IgD-negative memory B cell (primary cell): Measurements from ENCODE around the gene ADM2. TPM values are rescaled to one million over a fixed set of nuclear protein-coding genes. Genes with fewer than 3 reads are reported as not detected.
"Not testable (repeated sequence)": the region's sequence is repeated elsewhere in the genome, so short reads cannot be mapped to it uniquely, and the experiment has no call there.

Source experiments
- H3K27ac Mint-ChIP-seq, 3 donors: one replicate each; pipeline ENCODE4 v1.8.0; 2020 to 2022; ENCODE audit warnings: mild to moderate bottlenecking in 3 of 3, mixed read lengths in 3 of 3, moderate library complexity in 1 of 3
- H3K27me3 Mint-ChIP-seq: one replicate; pipeline ENCODE4 v1.8.0; 2021; ENCODE audit warnings: mixed read lengths
- H3K36me3 Mint-ChIP-seq: one replicate; pipeline ENCODE4 v1.8.0; 2020; ENCODE audit warnings: mild to moderate bottlenecking, mixed read lengths
- H3K4me1 Mint-ChIP-seq, 3 donors: one replicate each; pipeline ENCODE4 v1.8.0; 2020 to 2022; ENCODE audit warnings: mixed read lengths in 3 of 3, mild to moderate bottlenecking in 1 of 3
- H3K4me3 Mint-ChIP-seq, 4 donors: one replicate each; pipeline ENCODE4 v1.8.0; 2020 to 2022; ENCODE audit warnings: mild to moderate bottlenecking in 4 of 4, mixed read lengths in 4 of 4, moderate library complexity in 3 of 4
- H3K9me3 Mint-ChIP-seq, 3 donors: one replicate each; pipeline ENCODE4 v1.8.0; 2020 to 2021; ENCODE audit warnings: mixed read lengths in 3 of 3, mild to moderate bottlenecking in 1 of 3
- polyA plus RNA-seq: library from polyadenylated mRNA; unstranded; fragments of 300-500 nt; fragmentation: Illumina TruSeq; gene quantifications from one replicate; pipeline ENCODE4 v1.2.3, GENCODE V29; 2021

Gene ADM2
- polyA plus RNA-seq, 1 donor from 2014 or later: 1.5 TPM

GRCh38 chr22:50508897-50509296 is 27.6 kb downstream of the ADM2 start:
- Mint-ChIP-seq H3K4me1 (peaks cover 9 to 14% (median 11%) of the 10 kb centered on the region in 3 donors), H3K27me3 (no peaks in the 10 kb centered on the region), H3K36me3 (no peaks in the 10 kb centered on the region), H3K4me3 (peak overlapping the region; percentile 90 to 99 (median 95)), H3K27ac (peak overlapping the region; percentile 84 to 98 (median 97)), H3K9me3 (no peaks in the 10 kb centered on the region)

DNA sequence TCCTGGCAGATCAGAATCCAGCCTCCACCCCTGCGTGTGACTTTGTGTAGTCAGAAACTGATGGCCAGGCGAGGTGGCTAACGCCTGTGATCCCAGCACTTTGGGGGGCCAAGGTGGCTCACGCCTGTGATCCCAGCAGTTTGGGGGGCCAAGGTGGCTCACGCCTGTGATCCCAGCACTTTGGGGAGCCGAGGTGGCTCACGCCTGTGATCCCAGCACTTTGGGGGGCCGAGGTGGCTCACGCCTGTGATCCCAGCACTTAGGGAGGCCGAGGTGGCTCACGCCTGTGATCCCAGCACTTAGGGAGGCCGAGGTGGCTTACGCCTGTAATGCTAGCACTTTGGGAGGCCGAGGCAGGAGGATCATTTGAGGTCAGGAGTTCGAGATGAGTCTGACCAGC is 31.8 kb downstream of the ADM2 start:
- H3K9me3 Mint-ChIP-seq: no peaks in the 10 kb centered on the region
- H3K4me1 Mint-ChIP-seq: peaks cover 9 to 14% (median 11%) of the 10 kb centered on the region in 3 donors
- H3K4me3 Mint-ChIP-seq: no peak overlapping the region
- no peaks in the 10 kb centered on the region for H3K27me3 Mint-ChIP-seq
- H3K27ac Mint-ChIP-seq: peak overlapping the region in 2 of 3 donors; percentile 16 to 46
- no peaks in the 10 kb centered on the region for H3K36me3 Mint-ChIP-seq

DNA sequence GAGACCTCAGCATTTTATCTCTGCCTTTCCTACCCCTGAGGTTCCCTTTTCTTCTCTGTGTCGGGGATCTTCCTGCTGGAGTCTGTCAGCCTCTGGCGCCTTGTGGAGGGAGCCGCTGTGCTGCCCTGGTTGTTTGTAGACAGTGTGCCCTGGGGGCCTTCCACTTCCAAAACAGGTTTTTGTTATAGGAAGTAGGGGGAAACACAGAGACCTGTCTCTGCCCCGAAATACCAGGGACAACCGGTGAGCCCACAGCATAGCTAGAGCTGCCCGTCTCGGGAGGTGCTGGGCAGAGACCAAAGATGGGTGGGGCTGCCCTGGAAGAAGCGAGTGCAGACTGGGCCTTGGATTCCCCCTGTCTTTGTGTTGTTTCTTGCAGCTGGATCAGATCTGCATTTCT is 34.7 kb downstream of the ADM2 start:
- no peaks in the 10 kb centered on the region for H3K36me3 Mint-ChIP-seq

GRCh38 chr22:50516891-50517290 is 35.5 kb downstream of the ADM2 start:
- peaks cover 0 to 5% (median 3%) of the 10 kb centered on the region in 3 donors for H3K4me1 Mint-ChIP-seq
- no peaks in the 10 kb centered on the region for H3K36me3 Mint-ChIP-seq
- H3K27me3 Mint-ChIP-seq: no peaks in the 10 kb centered on the region
- no peaks in the 10 kb centered on the region for H3K9me3 Mint-ChIP-seq
- no peak overlapping the region for H3K4me3 Mint-ChIP-seq
- no peak overlapping the region for H3K27ac Mint-ChIP-seq

More for the DNA sequence above, 34.7 kb downstream of the ADM2 start:
- Mint-ChIP-seq H3K4me3 (no peak overlapping the region), H3K9me3 (no peaks in the 10 kb centered on the region), H3K27ac (peak overlapping the region in 1 of 3 donors; percentile 42), H3K4me1 (peaks cover 0 to 5% (median 3%) of the 10 kb centered on the region in 3 donors), H3K27me3 (no peaks in the 10 kb centered on the region)

DNA sequence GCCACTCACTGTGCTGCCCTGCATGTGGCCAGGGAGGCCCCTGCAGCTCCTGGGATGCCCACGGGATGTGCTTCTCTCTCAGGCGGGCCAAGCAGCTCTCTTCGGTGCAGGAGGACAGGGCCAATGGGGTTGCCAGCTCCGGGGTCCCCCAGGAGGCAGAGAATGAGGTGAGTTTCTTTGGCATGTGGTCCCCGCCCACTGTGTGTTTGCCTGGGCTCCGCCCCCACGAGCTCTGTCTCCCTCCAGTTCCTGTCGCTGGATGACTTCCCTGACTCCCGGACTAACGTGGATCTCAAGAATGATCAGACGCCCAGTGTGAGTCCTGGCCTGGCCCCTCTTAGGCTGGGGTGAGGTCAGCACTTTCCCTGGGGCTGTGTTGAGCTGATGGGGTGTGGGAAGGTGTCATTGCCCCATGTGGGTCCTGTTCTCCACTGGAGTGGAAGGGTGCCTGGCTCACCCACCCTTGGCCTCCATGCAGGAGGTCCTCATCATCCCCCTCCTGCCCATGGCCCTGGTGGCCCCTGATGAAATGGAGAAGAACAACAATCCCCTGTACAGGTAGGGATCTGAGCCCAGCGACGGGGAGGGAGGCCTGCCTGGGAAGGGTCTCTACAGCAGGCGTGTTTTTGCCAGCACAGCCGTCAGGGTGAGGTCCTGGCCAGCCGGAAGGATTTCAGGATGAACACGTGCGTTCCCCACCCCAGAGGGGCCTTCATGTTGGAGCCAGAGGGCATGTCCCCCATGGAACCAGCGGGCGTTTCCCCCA is 36.3 kb downstream of the ADM2 start:
- Mint-ChIP-seq H3K4me1 (peaks cover 0 to 5% (median 3%) of the 10 kb centered on the region in 3 donors), H3K9me3 (no peaks in the 10 kb centered on the region), H3K36me3 (no peaks in the 10 kb centered on the region), H3K4me3 (no peak overlapping the region), H3K27me3 (no peaks in the 10 kb centered on the region), H3K27ac (no peak overlapping the region)

DNA sequence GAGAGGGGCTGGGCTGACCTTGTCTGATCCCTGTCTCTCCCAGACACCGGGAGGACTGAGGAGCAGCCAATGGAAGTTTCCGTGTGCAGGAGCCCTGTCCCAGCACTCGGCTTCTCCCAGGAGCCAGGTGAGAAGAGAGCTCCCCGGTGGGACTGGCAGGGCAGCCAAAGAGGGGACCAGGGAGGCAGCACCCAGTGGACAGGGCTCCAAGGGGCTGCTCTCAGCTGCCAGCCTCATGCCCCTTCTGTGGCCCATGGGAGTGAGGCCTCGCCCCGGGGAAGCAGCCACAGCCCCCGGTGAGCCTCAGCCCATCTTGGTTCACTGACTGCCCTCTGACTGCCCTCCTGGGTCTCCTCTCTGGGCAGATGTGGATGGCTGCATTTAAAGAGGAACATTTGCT is 37.3 kb downstream of the ADM2 start:
- Mint-ChIP-seq H3K27me3 (no peaks in the 10 kb centered on the region), H3K9me3 (no peaks in the 10 kb centered on the region), H3K36me3 (no peaks in the 10 kb centered on the region), H3K27ac (no peak overlapping the region), H3K4me1 (peaks cover 0 to 5% (median 3%) of the 10 kb centered on the region in 3 donors), H3K4me3 (no peak overlapping the region)

DNA sequence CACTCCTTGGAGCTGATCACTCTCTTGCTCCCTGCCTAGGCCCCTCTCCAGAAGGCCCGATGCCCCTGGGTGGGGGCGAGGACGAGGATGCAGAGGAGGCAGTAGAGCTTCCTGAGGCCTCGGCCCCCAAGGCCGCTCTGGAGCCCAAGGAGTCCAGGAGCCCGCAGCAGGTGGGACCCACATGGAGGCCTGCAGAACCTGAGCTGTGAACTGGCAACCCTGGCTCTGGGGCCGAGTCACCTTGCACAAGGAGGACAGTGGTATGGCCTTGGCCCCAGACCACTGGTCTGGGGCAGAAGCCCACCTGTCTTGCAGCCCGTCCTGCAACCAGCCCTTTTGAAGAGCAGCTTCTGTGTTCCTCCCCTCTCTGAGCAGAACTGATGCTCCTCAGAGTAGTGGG is 37.8 kb downstream of the ADM2 start:
- H3K27me3 Mint-ChIP-seq: no peaks in the 10 kb centered on the region
- H3K9me3 Mint-ChIP-seq: no peaks in the 10 kb centered on the region
- peaks cover 0 to 4% (median 3%) of the 10 kb centered on the region in 3 donors for H3K4me1 Mint-ChIP-seq
- no peak overlapping the region for H3K4me3 Mint-ChIP-seq
- no peaks in the 10 kb centered on the region for H3K36me3 Mint-ChIP-seq
- no peak overlapping the region for H3K27ac Mint-ChIP-seq

GRCh38 chr22:50520184-50520583 is 38.8 kb downstream of the ADM2 start:
- H3K27ac Mint-ChIP-seq: peak overlapping the region in 1 of 3 donors; percentile 39
- H3K4me1 Mint-ChIP-seq, H3K4me3 Mint-ChIP-seq: not testable (repeated sequence)

GRCh38 chr22:50520826-50521453 is 39.6 kb downstream of the ADM2 start:
- no peak overlapping the region for H3K27ac Mint-ChIP-seq
- peaks cover 4 to 6% (median 5%) of the 10 kb centered on the region in 3 donors for H3K4me1 Mint-ChIP-seq
- no peaks in the 10 kb centered on the region for H3K36me3 Mint-ChIP-seq
- no peaks in the 10 kb centered on the region for H3K27me3 Mint-ChIP-seq
- no peak overlapping the region for H3K4me3 Mint-ChIP-seq
- no peaks in the 10 kb centered on the region for H3K9me3 Mint-ChIP-seq

More at GRCh38 chr22:50520184-50520583, 38.8 kb downstream of the ADM2 start:
- not testable (repeated sequence) for H3K36me3 Mint-ChIP-seq, H3K27me3 Mint-ChIP-seq, H3K9me3 Mint-ChIP-seq

DNA sequence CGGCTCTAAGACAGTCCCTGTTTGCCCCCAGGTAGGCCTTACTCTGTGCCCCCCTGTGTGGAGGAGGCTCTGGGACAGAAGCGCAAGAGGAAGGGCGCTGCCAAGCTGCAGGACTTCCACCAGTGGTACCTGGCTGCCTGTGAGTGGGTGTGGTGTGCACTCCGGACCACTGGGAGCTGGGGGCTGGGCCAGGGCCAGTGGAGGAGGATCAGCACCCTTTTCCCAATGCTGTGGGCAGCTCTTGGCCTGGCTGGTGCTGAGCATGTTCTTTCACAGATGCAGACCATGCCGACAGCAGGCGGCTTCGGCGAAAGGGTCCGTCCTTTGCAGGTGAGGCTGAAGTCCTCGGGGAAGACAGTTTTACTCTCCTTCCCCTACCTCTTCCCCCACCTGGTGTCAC is 40.4 kb downstream of the ADM2 start:
- Mint-ChIP-seq H3K4me1 (peaks cover 5 to 6% (median 5%) of the 10 kb centered on the region in 3 donors), H3K9me3 (no peaks in the 10 kb centered on the region), H3K36me3 (no peaks in the 10 kb centered on the region), H3K27ac (peak overlapping the region in 1 of 3 donors; percentile 73), H3K4me3 (peak overlapping the region in 1 of 4 donors; percentile 5), H3K27me3 (no peaks in the 10 kb centered on the region)

DNA sequence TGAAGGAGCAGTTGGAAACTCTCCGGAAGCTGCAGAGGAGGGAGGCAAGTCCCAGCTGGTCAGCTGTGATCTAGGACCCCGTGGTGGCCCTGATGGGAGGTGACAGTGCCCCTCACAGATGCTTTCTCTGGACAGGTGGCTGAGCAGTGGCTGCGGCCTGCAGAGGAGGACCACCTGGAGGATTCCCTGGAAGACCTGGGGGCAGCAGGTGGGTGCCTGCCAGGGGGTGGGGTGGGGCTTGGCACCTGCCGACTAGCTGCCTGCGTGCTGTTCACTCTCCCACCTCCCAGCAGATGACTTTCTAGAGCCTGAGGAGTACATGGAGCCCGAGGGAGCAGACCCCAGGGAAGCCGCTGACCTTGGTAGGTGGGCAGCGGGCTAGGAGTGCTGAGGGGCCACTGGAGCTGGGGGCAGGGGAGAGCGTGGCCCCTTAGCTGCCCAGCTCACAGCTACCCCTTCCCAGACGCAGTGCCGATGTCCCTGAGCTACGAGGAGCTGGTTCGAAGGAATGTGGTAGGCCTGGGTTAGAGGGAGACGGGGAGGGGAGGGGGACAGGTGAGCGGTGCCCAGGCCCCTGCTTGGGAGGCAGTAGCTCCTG is 41.0 kb downstream of the ADM2 start:
- Mint-ChIP-seq H3K9me3 (no peaks in the 10 kb centered on the region), H3K4me1 (peaks cover 7 to 10% (median 9%) of the 10 kb centered on the region in 3 donors), H3K36me3 (no peaks in the 10 kb centered on the region), H3K27ac (peak overlapping the region in 2 of 3 donors; percentile 53 to 73), H3K4me3 (no peak overlapping the region), H3K27me3 (no peaks in the 10 kb centered on the region)

DNA sequence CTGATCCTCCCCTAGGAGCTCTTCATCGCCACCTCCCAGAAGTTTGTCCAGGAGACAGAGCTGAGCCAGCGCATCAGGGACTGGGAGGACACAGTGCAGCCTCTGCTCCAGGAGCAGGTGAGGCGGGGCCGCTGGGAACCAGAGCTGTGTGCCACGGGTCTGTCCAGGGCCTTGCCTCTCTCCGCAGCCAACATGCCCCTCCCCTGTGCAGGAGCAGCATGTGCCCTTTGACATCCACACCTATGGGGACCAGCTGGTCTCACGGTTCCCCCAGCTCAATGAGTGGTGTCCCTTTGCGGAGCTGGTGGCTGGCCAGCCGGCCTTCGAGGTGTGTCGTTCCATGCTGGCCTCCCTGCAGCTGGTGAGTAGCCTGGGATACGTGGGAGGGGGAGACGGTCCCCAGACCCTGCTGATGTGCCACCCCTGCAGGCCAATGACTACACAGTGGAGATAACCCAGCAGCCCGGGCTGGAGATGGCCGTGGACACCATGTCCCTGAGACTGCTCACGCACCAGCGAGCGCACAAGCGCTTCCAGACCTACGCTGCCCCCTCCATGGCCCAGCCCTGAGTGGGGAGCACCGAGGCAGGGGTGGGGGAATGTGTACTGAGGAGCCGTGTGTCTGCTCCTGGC is 41.6 kb downstream of the ADM2 start:
- H3K36me3 Mint-ChIP-seq: no peaks in the 10 kb centered on the region
- peaks cover 11 to 16% (median 13%) of the 10 kb centered on the region in 3 donors for H3K4me1 Mint-ChIP-seq
- no peaks in the 10 kb centered on the region for H3K9me3 Mint-ChIP-seq
- H3K4me3 Mint-ChIP-seq: peak overlapping the region in 3 of 4 donors; percentile 60 to 70 (median 68)
- peak overlapping the region in 2 of 3 donors; percentile 10 to 53 for H3K27ac Mint-ChIP-seq
- no peaks in the 10 kb centered on the region for H3K27me3 Mint-ChIP-seq

- H3K27ac Mint-ChIP-seq: peak overlapping the region in 2 of 3 donors; percentile 10 to 53
- peaks cover 16 to 17% (median 16%) of the 10 kb centered on the region in 3 donors for H3K4me1 Mint-ChIP-seq
- peak overlapping the region in 3 of 4 donors; percentile 8 to 70 (median 68) for H3K4me3 Mint-ChIP-seq
- no peaks in the 10 kb centered on the region for H3K27me3 Mint-ChIP-seq
- H3K36me3 Mint-ChIP-seq: no peaks in the 10 kb centered on the region
- no peaks in the 10 kb centered on the region for H3K9me3 Mint-ChIP-seq
Observed at GRCh38 chr22:50523458-50523805, 42.1 kb downstream of the ADM2 start.

GRCh38 chr22:50523806-50524675 is 42.7 kb downstream of the ADM2 start:
- H3K4me3 Mint-ChIP-seq: peak overlapping the region; percentile 80 to 96 (median 91)
- no peaks in the 10 kb centered on the region for H3K36me3 Mint-ChIP-seq
- peaks cover 18 to 20% (median 18%) of the 10 kb centered on the region in 3 donors for H3K4me1 Mint-ChIP-seq
- peak overlapping the region; percentile 83 to 89 (median 88) for H3K27ac Mint-ChIP-seq
- no peaks in the 10 kb centered on the region for H3K27me3 Mint-ChIP-seq
- H3K9me3 Mint-ChIP-seq: no peaks in the 10 kb centered on the region
